NCI-H510A (cell line): Measurements from ENCODE around the gene PGK1.
"Not testable (repeated sequence)": the region's sequence is repeated elsewhere in the genome, so short reads cannot be mapped to it uniquely, and the experiment has no call there.

Experiments
- DNase-seq: peaks from one replicate; lab custom pipeline; 2025; lab: John Stamatoyannopoulos, UW

PGK1 gene

DNA sequence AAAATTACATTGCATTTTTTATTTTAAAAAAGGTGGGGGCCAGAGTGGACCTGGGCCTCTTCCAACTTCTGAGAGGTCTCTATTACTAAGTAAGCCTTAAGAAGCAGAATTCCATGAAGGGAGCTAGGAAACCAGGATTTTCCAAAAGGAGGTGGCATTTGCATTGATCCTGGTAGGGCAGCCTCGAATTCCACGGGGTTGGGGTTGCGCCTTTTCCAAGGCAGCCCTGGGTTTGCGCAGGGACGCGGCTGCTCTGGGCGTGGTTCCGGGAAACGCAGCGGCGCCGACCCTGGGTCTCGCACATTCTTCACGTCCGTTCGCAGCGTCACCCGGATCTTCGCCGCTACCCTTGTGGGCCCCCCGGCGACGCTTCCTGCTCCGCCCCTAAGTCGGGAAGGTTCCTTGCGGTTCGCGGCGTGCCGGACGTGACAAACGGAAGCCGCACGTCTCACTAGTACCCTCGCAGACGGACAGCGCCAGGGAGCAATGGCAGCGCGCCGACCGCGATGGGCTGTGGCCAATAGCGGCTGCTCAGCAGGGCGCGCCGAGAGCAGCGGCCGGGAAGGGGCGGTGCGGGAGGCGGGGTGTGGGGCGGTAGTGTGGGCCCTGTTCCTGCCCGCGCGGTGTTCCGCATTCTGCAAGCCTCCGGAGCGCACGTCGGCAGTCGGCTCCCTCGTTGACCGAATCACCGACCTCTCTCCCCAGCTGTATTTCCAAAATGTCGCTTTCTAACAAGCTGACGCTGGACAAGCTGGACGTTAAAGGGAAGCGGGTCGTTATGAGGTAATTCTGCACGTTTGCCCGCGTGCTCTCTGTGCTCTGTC lies at the start of gene PGK1:
Gene PGK1 (plus strand): TSS at position 626 of the 824 bp plus-strand sequence. CDS start 93 bp downstream, at position 719.
- DNase-seq = peak; percentile 89

DNA sequence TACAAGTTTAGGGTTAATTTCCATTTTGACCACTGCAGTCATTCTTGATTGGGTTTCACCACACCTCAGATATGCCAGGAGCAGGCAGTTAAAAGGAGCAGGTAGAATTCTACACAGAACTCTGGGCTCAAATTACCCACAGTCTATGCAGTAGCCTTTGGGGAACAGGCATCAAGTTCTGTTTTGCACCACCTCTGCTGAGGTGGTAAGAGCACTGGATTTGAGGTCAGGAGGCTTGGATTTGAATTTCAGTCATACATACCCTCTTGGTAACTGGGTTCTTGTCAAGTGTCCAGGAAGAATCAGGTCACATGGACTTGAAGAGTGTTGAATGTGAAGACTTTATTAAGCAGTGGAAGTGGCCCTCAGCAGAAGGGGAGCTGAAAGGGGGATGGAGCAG lies 40.4 kb upstream of the PGK1 start:
- no peak for DNase-seq

- DNase-seq = no peak
These were observed 39.9 kb upstream of the PGK1 start for GRCh38 chrX:78064152-78064551.

DNA sequence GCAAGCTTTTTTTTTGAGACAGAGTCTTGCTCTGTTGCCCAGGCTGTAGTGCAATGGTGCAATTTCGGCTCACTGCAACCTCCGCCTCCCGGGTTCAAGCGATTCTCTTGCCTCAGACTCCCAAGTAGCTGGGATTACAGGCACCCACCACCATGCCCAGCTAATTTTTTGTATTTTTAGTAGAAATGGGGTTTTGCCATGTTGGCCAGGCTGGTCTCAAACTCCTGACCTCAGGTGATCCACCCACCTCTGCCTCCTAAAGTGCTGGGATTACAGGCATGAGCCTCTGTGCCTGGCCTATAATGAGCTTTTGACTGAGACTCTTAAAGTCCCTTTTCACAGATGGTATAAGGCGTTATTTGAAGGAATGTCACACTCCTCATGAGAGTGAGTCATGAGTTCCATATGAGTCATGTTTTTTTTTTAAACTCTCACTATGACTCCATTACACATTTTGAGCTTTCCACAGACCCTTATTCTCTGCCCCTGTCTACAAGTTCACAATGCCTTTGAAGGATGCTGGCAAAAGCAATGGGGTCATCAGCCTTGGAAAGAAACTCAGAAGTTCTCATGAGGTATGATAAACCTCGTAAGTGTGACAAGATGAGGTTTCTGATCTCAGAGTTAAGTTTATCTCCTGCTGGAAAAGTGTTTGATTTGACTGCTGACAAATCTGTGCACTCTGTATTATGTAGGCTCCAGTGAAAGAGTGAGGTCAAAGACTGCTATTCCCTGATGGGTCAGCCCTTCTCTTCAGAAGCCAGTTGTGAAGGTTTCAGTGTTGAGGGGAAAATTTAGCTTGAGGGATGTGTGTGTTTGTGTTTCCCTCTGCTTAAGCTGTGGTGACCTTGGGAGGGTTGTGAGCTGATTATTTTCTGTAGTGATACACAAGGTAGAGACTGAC lies 39.1 kb upstream of the PGK1 start:
- DNase-seq = not testable (repeated sequence)

DNA sequence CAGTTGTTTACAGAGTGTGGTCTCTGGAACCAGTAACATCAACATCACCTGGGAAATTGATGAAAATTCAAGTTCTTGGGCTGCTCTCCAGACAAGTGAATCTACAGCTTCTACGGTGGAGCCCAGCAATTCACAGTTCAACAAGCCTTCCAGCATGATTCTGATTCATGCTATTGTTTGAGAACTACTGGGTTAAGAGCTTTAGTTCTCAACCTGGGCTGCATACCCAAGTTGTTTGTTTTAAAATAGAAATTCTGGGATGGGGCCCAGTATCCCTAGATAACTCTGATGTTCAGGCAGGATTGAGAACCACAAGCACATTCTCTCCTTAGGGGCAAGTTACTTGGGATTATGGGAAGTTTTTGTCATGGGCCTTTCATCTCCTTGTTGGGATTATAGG lies 37.9 kb upstream of the PGK1 start:
- DNase-seq = no peak

- DNase-seq = no peak
These were observed 32.7 kb upstream of the PGK1 start for GRCh38 chrX:78071331-78071730.

DNA sequence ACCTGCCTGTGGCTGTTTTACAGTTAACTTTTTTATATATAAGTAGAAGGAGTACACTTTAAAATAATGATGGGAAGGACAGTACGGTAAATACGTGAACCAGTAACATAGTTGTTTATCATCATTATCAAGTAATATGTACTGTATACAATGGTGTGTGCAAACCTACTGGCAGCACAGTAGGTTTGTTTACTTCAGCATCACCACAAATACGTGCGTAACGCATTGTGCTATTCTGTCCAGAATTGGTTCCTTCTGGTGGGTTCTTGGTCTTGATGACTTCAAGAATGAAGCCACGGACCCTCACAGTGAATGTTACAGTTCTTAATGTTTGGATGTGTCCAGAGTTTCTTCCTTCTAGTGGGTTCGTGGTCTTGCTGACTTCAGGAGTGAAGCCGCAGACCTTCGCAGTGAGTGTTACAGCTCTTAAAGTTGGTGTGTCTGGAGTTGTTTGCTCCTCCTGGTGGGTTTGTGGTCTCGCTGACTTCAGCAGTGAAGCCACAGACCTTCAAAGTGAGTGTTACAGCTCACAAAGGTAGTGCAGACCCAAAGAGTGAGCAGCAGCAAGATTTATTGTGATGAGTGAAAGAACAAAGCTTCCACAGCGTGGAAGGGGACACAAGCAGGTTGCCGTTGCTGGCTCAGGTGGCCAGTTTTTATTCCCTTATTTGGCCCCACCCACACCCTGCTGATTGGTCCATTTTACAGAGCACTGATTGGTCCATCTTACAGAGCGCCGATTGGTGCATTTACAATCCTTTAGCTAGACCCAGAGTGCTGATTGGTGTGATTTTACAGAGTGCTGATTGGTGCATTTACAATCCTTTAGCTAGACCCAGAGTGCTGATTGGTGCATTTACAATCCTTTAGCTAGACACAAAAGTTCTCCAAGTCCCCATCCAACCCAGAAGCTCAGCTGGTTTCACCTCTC lies 30.6 kb upstream of the PGK1 start:
- not testable (repeated sequence) for DNase-seq

- no peak for DNase-seq
These were observed 30.0 kb upstream of the PGK1 start for GRCh38 chrX:78074088-78074487.

DNA sequence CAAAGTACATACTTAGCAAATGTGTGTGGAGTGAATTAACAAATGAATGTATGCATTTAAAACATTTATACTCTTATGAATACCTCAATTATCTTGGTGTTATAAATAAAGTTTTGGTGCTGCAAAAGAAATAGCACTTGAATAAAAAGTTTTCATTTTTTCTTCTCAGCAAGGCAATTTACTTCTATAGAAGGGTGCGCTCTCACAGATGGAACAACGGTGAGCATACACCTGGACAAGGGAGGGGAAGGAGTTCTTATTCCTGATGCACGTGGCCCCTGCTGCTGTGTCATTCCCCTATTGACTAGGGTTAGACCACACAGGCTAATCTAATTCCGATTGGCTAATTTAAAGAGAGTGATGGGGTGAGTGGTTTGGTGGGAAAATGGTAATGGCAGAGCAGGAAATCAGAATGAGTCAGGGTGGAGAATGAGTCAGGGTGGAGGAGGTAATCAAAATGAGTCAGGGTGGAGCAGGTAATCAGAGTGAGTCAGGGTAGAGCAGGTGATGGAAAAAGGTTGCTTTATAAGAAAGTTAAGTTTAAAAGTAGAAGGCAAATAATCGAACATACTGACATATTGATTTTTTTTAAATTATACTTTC lies 28.2 kb upstream of the PGK1 start:
- no peak for DNase-seq

- DNase-seq = not testable (repeated sequence)
These were observed 22.6 kb upstream of the PGK1 start for GRCh38 chrX:78081413-78081812.

- no peak for DNase-seq
These were observed 11.8 kb upstream of the PGK1 start for GRCh38 chrX:78092296-78092695.

GRCh38 chrX:78098108-78098507 lies 5.9 kb upstream of the PGK1 start:
- no peak for DNase-seq

DNA sequence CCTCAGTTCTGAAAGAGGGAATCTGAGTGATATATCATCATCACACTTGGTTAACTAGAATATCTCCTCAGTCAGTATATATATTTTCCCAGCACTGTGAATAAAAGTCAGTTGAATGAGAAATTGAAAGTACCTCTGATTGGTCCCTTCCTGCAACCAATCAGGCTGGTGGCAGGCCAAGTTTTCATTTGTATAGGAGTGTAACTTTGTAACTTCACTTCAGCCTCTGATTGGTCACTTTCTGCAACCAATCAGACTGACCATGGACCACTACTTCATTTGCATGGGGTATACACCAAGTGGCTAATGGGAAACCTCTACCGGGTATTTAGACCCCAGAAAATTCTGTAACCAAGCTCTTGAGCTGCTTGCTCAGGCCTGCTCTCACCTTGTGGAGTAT lies 2.0 kb upstream of the PGK1 start:
- no peak for DNase-seq

DNA sequence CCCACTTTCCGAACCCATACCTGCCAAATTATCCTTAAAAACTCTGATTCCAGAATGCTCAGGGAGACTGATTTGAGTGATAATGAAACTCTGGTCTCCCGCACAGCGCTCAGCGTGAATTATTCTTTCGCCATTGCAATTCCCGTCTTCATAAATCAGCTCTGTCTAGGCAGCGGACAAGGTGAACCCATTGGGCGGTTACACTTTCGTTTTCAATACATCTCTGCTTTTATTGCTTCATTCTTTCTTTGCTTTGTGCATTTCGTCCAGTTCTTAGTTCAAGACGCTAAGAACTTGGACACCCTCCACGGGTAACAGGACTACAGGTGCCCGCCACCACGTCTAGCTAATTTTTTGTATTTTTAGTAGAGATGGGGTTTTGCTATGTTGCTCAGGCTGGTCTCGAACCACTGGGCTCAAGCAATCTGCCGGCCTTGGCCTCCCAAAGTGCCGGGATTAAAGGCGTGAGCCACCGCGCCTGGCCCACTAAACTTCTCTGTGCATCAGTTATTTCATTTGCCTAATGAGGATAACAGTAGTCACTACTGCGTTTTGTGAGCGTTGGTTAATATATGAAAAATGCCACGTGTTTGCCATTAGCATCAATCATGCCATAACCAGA lies 936 bp upstream of the PGK1 start:
- no peak for DNase-seq

- DNase-seq = peak; percentile 29
These were observed 564 bp downstream of the PGK1 start for GRCh38 chrX:78104447-78105176.

DNA sequence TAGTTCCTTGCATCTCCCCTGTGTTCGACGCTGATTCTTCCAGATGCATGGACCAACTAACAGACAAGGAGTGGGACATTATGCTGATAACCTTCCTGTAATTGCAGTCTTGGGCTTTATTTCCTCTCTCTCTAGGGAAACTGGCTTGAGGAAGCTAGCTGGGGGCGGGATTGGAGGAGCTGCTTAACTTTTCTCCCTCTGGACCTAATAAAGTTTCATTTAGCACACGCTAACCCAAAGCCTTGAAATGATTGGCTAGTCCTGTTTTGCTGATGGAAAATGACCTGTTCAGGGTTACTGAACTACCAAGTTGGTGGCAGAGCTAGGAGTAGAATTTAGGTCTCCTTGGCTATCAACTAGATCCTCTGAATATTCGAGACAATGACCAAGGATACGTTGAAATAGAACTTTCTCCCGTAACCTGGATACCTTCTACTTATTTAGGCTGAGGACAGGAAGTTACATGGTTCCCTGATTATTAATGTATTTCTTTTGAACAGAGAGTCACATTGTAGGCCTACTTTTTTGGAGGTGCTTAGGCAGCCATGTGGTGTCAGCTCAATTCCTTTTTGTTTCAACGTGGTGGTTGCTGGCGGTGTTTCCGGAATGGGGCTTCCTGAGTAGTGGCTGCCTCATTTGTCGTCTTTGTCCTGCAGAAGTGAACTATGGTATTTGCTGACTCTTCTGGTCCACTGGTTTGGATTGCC lies 2.0 kb downstream of the PGK1 start:
- DNase-seq = no peak

DNA sequence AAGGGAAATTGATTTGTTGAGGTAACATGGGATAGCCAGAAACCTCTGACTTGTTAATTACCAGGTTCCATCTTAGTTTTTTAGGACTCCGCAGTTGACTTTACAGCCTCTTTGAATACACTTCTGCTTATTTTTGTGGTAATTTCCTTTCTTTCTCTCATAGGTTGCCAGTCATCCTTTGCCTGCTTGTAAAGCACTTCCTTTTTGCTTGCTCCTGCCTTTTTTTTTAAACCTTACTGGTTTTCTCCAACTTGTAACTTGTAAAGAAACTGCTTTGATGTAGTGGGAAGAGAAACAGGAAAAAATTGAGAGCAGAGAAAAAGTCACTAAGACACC lies 2.6 kb downstream of the PGK1 start:
- no peak for DNase-seq

DNA sequence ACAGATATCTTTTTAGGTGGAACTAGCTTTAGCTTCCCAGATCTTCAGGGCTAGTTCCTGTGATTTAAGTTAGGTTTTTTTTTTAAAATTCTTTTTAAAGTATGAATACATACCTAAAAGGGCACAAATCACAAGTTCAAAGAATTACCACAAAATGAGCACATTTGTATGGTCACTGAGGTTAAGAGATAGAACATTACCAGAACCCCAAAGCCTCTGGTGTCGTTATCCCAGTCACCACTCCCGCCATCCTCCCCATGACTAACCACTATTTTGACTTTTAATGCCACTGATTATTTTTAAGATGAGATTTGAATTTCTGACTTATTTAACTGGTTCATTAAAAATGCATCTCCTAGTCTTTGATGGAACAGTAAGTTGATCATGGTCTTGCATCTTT lies 5.4 kb downstream of the PGK1 start:
- DNase-seq = no peak

GRCh38 chrX:78111140-78111931 lies 7.3 kb downstream of the PGK1 start:
- no peak for DNase-seq
